Measurements from ENCODE around the gene ZNF860.

- TF ChIP-seq CTCF (conservative IDR thresholded peaks at IDR 0.05; ENCODE audit: low read depth, low read length) = no peak
- no peak for TF ChIP-seq POLR2A (IDR thresholded peaks at IDR 0.05; ENCODE audit: low read depth, low read length)
- no peak for TF ChIP-seq RAD21 (IDR thresholded peaks at IDR 0.05; ENCODE audit: low read length)
- TF ChIP-seq RCOR1 (IDR thresholded peaks at IDR 0.05; ENCODE audit: insufficient replicate concordance, low read length) = no peak
- no peak for TF ChIP-seq MAZ (IDR thresholded peaks at IDR 0.05; ENCODE audit: borderline replicate concordance, low read depth, low read length)
- no peak for TF ChIP-seq NFE2L2 (IDR thresholded peaks at IDR 0.05; ENCODE audit: low read depth, low read length)
- no peak for TF ChIP-seq MAFK (IDR thresholded peaks at IDR 0.05; ENCODE audit: low read depth, low read length)
- no peak for TF ChIP-seq CEBPB (IDR thresholded peaks at IDR 0.05; ENCODE audit: low read depth, low read length)
- TF ChIP-seq USF2 (IDR thresholded peaks at IDR 0.05; ENCODE audit: low read depth, low read length) = no peak
- TF ChIP-seq BHLHE40 (IDR thresholded peaks at IDR 0.05; ENCODE audit: low read depth, low read length) = no peak
These were observed 22.3 kb upstream of the ZNF860 start for GRCh38 chr3:31959251-31959650.

Data from IMR-90 (cell line).